ENCODE data around the gene AGBL1. TPM values are rescaled to one million over a fixed set of nuclear protein-coding genes. Genes with fewer than 3 reads are reported as not detected.

Gene AGBL1
- polyA plus RNA-seq, 1 experiment: not detected

DNA sequence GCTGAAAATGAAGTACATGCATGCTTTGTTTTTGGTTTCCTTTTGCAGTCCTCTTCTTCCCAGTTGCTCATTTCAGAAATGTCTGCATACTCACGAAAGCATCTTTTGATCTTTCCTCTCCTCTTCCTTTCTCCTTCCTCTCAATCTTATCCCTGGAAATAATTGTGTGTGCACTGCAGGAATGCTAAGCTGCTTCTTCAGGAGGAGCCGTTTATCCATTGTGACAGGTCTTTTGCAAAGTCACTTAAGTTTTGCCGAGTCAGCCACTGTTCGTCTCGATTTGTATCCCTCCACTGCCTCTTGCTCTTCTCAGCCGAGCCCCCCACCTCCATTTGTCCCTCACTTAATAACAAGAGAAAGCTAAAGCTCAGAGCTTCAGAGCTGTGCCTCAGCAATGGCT, 597.6 kb downstream of the AGBL1 start:
- ChIA-PET CTCF (no interaction called here), POLR2A (no interaction called here)
- no peak for DNase-seq (ENCODE audit: low read depth)
- Histone ChIP-seq H3K36me3 (ENCODE audit: control insufficient read depth, insufficient read depth, low read length) (no peaks in the 10 kb centered on the region), H3K27me3 (ENCODE audit: control insufficient read depth, insufficient read depth, low read length) (no peaks in the 10 kb centered on the region), H3K4me3 (ENCODE audit: low read depth, low read length) (no peak overlapping the region)
- TF ChIP-seq, protein P1, sequence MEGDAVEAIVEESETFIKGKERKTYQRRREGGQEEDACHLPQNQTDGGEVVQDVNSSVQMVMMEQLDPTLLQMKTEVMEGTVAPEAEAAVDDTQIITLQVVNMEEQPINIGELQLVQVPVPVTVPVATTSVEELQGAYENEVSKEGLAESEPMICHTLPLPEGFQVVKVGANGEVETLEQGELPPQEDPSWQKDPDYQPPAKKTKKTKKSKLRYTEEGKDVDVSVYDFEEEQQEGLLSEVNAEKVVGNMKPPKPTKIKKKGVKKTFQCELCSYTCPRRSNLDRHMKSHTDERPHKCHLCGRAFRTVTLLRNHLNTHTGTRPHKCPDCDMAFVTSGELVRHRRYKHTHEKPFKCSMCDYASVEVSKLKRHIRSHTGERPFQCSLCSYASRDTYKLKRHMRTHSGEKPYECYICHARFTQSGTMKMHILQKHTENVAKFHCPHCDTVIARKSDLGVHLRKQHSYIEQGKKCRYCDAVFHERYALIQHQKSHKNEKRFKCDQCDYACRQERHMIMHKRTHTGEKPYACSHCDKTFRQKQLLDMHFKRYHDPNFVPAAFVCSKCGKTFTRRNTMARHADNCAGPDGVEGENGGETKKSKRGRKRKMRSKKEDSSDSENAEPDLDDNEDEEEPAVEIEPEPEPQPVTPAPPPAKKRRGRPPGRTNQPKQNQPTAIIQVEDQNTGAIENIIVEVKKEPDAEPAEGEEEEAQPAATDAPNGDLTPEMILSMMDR (IDR thresholded peaks at IDR 0.05; ENCODE audit: insufficient read depth, low read depth, low read length): no peak

DNA sequence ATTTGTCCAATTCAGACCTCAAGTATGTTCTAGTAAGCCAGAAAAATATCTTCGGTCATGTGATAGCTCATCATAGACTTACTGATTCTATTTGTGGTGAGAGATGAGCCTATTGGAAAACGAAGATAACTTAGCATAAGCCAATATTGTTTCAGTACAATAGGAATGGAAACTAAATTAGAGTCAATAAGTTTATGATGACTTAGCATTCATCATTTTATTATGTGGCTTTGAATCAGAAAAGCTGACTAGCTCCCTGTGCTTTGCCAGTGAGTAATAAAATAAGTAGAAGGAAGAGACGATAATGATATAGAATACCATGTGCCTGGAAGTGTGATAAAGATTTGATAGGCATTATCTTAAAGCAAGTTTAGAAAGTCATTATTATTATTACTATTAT, 605.6 kb downstream of the AGBL1 start:
- no peaks in the 10 kb centered on the region for H3K36me3 ChIP-seq (ENCODE audit: control insufficient read depth, insufficient read depth, low read length)
- H3K27me3 ChIP-seq (ENCODE audit: control insufficient read depth, insufficient read depth, low read length): no peaks in the 10 kb centered on the region
- ChIA-PET CTCF (no interaction called here), POLR2A (no interaction called here)
- no peak overlapping the region for H3K4me3 ChIP-seq (ENCODE audit: low read depth, low read length)
- TF ChIP-seq, protein P1 (IDR thresholded peaks at IDR 0.05; ENCODE audit: insufficient read depth, low read depth, low read length): no peak
- DNase-seq (ENCODE audit: low read depth): no peak

DNA sequence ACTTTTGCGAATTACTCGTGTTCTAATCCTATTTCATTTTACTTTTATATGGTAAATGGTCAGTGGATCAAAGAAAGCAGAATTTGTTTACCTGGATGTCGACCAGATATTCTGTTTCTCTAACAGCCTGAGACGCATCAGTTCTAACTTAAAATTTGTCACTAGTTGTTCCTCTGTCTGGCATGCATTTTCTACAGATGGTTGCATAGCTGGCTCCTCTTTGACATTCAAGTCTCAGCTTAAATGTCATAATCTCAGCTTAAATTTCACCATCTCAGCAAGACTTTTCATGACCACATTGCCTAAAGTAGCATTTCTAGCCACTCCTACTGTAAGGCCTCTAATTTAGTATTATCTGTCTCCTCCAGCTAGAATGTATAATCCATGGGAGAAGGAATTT, 609.3 kb downstream of the AGBL1 start:
- TF ChIP-seq, protein P1 (IDR thresholded peaks at IDR 0.05; ENCODE audit: insufficient read depth, low read depth, low read length): no peak
- no peak for DNase-seq (ENCODE audit: low read depth)
- H3K27me3 ChIP-seq (ENCODE audit: control insufficient read depth, insufficient read depth, low read length): no peaks in the 10 kb centered on the region
- CTCF ChIA-PET: no interaction called here
- no peaks in the 10 kb centered on the region for H3K36me3 ChIP-seq (ENCODE audit: control insufficient read depth, insufficient read depth, low read length)
- POLR2A ChIA-PET: no interaction called here
- H3K4me3 ChIP-seq (ENCODE audit: low read depth, low read length): no peak overlapping the region

DNA sequence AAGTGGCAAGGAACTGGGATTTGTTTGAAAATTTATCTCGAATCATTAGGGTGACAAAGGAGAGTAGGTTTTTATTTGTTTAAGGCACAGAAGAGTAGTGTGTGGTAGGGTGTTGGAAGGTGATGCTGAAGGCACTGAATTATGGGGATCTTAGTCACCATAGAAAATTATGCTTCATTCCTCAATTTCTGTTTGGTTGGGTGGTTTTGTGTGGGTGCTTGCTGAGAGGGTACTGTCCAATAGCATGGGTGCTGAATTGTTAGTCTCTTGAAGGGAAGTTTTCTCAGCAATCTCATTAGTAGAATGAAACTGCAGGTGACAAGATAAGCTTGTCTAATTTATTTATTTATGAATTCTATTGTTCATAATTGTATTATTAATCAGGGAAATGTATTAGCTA, 610.9 kb downstream of the AGBL1 start:
- Histone ChIP-seq H3K4me3 (ENCODE audit: low read depth, low read length) (no peak overlapping the region), H3K36me3 (ENCODE audit: control insufficient read depth, insufficient read depth, low read length) (no peaks in the 10 kb centered on the region), H3K27me3 (ENCODE audit: control insufficient read depth, insufficient read depth, low read length) (no peaks in the 10 kb centered on the region)
- TF ChIP-seq, protein P1 (IDR thresholded peaks at IDR 0.05; ENCODE audit: insufficient read depth, low read depth, low read length): no peak
- CTCF ChIA-PET: no interaction called here
- DNase-seq (ENCODE audit: low read depth): no peak
- POLR2A ChIA-PET: no interaction called here

DNA sequence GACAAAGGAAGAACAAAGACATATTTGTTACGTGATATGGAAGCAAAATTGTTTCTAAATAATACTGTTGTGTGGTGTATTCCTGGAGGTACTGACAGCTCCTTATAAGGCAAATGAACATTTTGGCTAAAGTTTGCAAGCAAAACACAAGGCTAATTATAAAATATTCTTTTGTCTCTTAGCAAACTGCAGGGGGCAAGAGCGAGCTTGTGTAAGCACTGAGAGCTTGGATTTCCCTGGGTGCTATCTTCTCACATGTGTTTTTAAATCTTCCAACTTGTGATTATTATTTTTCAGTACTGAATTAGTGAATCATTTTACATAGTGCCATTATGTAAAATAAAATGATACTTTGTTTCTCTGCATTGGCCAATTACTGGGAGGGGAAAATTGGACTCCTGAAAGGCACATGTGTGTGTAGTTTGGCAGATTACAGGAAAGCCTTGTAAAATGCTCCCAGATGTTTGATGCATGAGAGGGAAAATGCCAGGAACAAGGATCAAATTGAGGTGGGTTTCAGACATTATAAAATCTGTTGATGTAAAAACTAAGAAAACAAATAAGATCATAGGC, 611.5 kb downstream of the AGBL1 start:
- DNase-seq (ENCODE audit: low read depth): no peak
- Histone ChIP-seq H3K36me3 (ENCODE audit: control insufficient read depth, insufficient read depth, low read length) (no peaks in the 10 kb centered on the region), H3K27me3 (ENCODE audit: control insufficient read depth, insufficient read depth, low read length) (no peaks in the 10 kb centered on the region), H3K4me3 (ENCODE audit: low read depth, low read length) (no peak overlapping the region)
- TF ChIP-seq, protein P1 (IDR thresholded peaks at IDR 0.05; ENCODE audit: insufficient read depth, low read depth, low read length): no peak
- POLR2A ChIA-PET: no interaction called here
- CTCF ChIA-PET: no interaction called here

All from BJ (cell line).